Measurements from ENCODE around the gene PET117. TPM values are rescaled to one million over a fixed set of nuclear protein-coding genes. Genes with fewer than 3 reads are reported as not detected.

Gene PET117
- polyA plus RNA-seq, 1 of the 3 experiments (the other 2 are of a cell fraction) = 13.5 TPM

DNA sequence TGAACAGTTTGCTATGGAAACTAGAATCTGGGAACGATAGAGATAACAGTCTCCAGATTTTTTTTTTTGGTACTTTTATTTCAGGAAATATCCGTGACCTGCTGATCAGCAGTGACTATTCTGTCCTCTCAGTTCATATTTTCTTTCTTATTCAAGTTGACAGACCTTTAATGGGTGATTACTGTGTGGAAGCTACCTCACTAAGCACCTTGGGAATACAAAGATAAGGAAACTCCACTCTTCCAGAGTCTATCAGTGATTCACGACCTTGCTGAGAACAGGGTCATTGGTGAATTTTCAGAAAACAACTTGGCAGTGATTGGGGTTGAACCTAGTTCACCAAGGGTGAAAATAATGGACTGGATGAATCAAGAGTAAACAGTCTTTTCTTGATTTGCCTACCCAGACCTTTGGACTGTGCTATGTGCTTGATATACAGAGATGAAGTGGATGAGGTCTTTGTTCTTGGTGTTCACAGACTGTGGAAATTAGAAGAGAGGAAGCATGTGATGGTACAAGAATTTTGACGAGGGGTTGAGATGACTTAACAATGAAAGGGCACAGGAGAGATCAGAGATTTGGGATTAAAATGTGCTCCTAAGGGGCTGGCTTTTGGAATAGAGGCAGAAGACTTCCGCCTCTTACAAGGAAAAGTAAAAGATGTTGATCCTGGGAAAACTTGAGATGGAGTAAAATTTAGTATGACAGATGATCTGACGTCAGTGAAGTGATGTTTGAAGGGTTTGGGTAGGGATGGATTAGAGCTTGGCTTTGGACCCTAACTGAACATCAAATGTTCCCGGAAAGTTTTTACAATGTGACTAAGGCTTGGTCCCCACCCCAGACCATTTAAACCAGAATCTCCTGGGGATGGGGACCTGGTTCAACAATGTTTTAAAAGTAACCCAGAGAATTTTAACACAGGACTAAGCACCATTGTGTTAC lies 1.2 kb downstream of the PET117 start:
- 45% methylated on average over 7 of the region's 7 CpGs for WGBS (ENCODE audit: low lambda C conversion rate)
- DNase-seq = no peak
- Histone ChIP-seq H3K27ac (ENCODE audit: low read depth in 2 of 2, low read length in 1 of 2) (no peak overlapping the region), H3K36me3 (replicated peaks in 1 of 2; ENCODE audit: control insufficient read depth in 1 of 2, insufficient read depth in 2 of 2, low read length in 1 of 2) (peaks cover 13 to 16% of the 10 kb centered on the region in 2 experiments), H3K4me3 (ENCODE audit: low read depth in 2 of 2, low read length in 1 of 2) (peak overlapping the region; percentile 89 to 97), H3K4me1 (ENCODE audit: control insufficient read depth in 1 of 2, insufficient read depth in 2 of 2, low read depth in 1 of 2, low read length in 1 of 2) (peaks cover 0 to 2% of the 10 kb centered on the region in 2 experiments; a peak in 1 of 4 replicates), H3K4me2 (peak overlapping the region; percentile 99), H3K79me2 (ENCODE audit: insufficient read depth) (peaks cover 39% of the 10 kb centered on the region), H3K9me3 (no peaks in the 10 kb centered on the region), H3K9me2 (no peaks in the 10 kb centered on the region), H3F3A (replicated peaks; ENCODE audit: insufficient read depth) (no peaks in the 10 kb centered on the region), H3K27me3 (ENCODE audit: insufficient read depth) (no peaks in the 10 kb centered on the region), H3K9ac (peak overlapping the region; percentile 90), H2AFZ (ENCODE audit: low read depth) (peak overlapping the region; percentile 100), H4K20me1 (ENCODE audit: insufficient read depth) (no peaks in the 10 kb centered on the region)
- CTCF ChIA-PET = interaction anchor here (0.6 kb wide), 1 partner anchor 64 kb away, joined by 3 read pairs; no protein-coding TSS in a partner anchor
- POLR2A ChIA-PET = interaction anchor here (0.6 to 2.0 kb wide), 5 partner anchors 59 to 369 kb away, joined by 3 to 5 read pairs (median 4); partner anchors contain the start of genes DZANK1, POLR3F, SEC23B and ZNF133
- TF ChIP-seq POLR2AphosphoS5 (IDR thresholded peaks at IDR 0.05; ENCODE audit: low read depth, low read length) (no peak), NFIC (IDR thresholded peaks at IDR 0.05; ENCODE audit: borderline replicate concordance) (no peak), IRF3 (IDR thresholded peaks at IDR 0.05; ENCODE audit: low read depth, low read length) (no peak), ELF1 (IDR thresholded peaks at IDR 0.05) (no peak), ZBTB33 (IDR thresholded peaks at IDR 0.05; ENCODE audit: borderline replicate concordance, low read depth) (no peak)

DNA sequence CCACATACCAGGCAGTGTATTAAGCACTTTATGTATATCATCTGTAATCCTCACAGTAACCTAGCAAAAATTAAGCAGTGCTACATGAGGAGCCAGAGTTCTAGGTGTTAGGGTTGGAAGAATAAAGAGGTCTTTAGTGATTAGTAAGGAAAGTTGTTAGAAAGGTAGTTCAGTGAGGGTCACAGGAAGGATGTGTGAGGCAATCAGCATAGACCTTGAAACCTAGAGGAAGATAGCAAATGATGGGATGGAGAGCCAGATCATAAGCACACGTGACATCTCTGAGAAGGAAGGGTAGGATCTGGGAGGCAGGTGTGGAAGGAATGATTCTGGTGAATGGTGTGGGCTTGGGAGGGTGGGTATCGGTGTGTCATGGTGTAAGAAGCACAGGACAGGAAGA lies 2.2 kb downstream of the PET117 start:
- CTCF ChIA-PET = no interaction called here
- Histone ChIP-seq H3K4me3 (ENCODE audit: low read depth in 2 of 2, low read length in 1 of 2) (peak overlapping the region in 1 of 2 experiments; percentile 97; a peak in 1 of 4 replicates), H4K20me1 (ENCODE audit: insufficient read depth) (no peaks in the 10 kb centered on the region), H3K79me2 (ENCODE audit: insufficient read depth) (peaks cover 39% of the 10 kb centered on the region), H3K27ac (ENCODE audit: low read depth in 2 of 2, low read length in 1 of 2) (no peak overlapping the region), H2AFZ (ENCODE audit: low read depth) (no peak overlapping the region), H3K36me3 (replicated peaks in 1 of 2; ENCODE audit: control insufficient read depth in 1 of 2, insufficient read depth in 2 of 2, low read length in 1 of 2) (peaks cover 18 to 22% of the 10 kb centered on the region in 2 experiments), H3K9me2 (no peaks in the 10 kb centered on the region), H3K9ac (no peak overlapping the region), H3K27me3 (ENCODE audit: insufficient read depth) (no peaks in the 10 kb centered on the region), H3K4me1 (ENCODE audit: control insufficient read depth in 1 of 2, insufficient read depth in 2 of 2, low read depth in 1 of 2, low read length in 1 of 2) (peaks cover 0 to 2% of the 10 kb centered on the region in 2 experiments; a peak in 1 of 4 replicates), H3K4me2 (peak overlapping the region; percentile 99; the same call in 1 of the 2 replicates), H3F3A (replicated peaks; ENCODE audit: insufficient read depth) (no peaks in the 10 kb centered on the region), H3K9me3 (no peaks in the 10 kb centered on the region)
- WGBS (ENCODE audit: low lambda C conversion rate) = 97% methylated on average over 2 of the region's 2 CpGs
- no peak for DNase-seq
- POLR2A ChIA-PET = interaction anchor here (0.6 kb wide), 1 partner anchor 58 kb away, joined by 3 read pairs; no protein-coding TSS in a partner anchor
- TF ChIP-seq IRF3 (IDR thresholded peaks at IDR 0.05; ENCODE audit: low read depth, low read length) = no peak
- TF ChIP-seq, protein P1, sequence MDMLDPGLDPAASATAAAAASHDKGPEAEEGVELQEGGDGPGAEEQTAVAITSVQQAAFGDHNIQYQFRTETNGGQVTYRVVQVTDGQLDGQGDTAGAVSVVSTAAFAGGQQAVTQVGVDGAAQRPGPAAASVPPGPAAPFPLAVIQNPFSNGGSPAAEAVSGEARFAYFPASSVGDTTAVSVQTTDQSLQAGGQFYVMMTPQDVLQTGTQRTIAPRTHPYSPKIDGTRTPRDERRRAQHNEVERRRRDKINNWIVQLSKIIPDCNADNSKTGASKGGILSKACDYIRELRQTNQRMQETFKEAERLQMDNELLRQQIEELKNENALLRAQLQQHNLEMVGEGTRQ (IDR thresholded peaks at IDR 0.05; ENCODE audit: borderline replicate concordance, low read depth, low read length) = no peak
- no peak for TF ChIP-seq YY1 (IDR thresholded peaks at IDR 0.05; ENCODE audit: low read depth)
- TF ChIP-seq FOXJ3 (CRISPR knock-in tag; IDR thresholded peaks at IDR 0.05) = no peak
- TF ChIP-seq MAX (IDR thresholded peaks at IDR 0.05; ENCODE audit: low read depth) = no peak
- TF ChIP-seq MEF2A (IDR thresholded peaks at IDR 0.05; ENCODE audit: borderline replicate concordance, low read depth) = no peak
- TF ChIP-seq RAD21 (IDR thresholded peaks at IDR 0.05; ENCODE audit: low read length) = no peak
- TF ChIP-seq, protein P2, sequence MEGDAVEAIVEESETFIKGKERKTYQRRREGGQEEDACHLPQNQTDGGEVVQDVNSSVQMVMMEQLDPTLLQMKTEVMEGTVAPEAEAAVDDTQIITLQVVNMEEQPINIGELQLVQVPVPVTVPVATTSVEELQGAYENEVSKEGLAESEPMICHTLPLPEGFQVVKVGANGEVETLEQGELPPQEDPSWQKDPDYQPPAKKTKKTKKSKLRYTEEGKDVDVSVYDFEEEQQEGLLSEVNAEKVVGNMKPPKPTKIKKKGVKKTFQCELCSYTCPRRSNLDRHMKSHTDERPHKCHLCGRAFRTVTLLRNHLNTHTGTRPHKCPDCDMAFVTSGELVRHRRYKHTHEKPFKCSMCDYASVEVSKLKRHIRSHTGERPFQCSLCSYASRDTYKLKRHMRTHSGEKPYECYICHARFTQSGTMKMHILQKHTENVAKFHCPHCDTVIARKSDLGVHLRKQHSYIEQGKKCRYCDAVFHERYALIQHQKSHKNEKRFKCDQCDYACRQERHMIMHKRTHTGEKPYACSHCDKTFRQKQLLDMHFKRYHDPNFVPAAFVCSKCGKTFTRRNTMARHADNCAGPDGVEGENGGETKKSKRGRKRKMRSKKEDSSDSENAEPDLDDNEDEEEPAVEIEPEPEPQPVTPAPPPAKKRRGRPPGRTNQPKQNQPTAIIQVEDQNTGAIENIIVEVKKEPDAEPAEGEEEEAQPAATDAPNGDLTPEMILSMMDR (IDR thresholded peaks at IDR 0.05) = no peak
- no peak for TF ChIP-seq TEAD4 (IDR thresholded peaks at IDR 0.05; ENCODE audit: borderline replicate concordance, insufficient read depth)
- TF ChIP-seq NFIC (IDR thresholded peaks at IDR 0.05; ENCODE audit: borderline replicate concordance) = no peak
- TF ChIP-seq FOSL2 (IDR thresholded peaks at IDR 0.05; ENCODE audit: borderline replicate concordance, low read depth) = no peak
